GM21515 (cell line): ENCODE measurements around the gene TECTB.

Experiments
- ATAC-seq: cut with Tn5 transposase; IDR thresholded peaks from one replicate; pipeline ENCODE4 v1.9.1; 2021; ENCODE audit not compliant: unreplicated experiment

TECTB gene

DNA sequence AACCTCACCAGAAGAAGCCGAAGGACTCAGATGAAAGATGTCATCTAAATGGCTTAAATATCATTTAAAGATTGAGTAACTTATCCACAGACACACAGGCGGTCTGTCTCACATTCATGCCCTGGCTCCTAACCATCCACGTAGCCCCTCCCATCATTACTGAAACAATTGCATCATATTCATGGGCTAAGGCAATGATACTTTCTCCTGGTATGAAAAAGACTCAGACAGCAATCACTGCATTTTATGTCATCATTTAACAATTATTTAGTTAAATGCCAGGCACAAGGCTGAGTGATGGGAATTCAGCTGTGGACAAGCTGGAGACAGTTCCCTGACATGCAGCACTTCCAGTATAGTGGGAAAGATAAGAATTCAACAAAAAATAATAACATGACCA lies 11.2 kb upstream of the TECTB start:
- ATAC-seq = no peak

DNA sequence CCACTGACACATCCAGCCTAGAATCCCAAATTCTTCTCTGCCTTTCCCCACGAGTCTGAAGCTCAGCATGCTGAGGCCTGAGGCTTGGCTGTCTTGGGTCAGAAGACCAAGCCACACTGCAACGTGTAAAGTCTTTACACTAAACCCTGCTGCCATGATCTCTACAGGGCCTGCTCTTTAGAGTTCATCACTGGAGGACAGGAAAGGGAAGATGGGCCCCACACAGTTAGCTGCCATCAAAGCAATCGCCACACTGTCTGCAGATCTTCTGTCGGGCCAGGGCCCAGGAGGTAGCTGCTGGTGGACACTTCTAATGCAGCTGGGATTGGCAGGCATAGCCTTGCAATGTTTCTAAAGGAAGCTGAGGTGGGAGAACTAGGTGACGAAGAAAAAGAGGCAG lies 8.4 kb upstream of the TECTB start:
- ATAC-seq = no peak

DNA sequence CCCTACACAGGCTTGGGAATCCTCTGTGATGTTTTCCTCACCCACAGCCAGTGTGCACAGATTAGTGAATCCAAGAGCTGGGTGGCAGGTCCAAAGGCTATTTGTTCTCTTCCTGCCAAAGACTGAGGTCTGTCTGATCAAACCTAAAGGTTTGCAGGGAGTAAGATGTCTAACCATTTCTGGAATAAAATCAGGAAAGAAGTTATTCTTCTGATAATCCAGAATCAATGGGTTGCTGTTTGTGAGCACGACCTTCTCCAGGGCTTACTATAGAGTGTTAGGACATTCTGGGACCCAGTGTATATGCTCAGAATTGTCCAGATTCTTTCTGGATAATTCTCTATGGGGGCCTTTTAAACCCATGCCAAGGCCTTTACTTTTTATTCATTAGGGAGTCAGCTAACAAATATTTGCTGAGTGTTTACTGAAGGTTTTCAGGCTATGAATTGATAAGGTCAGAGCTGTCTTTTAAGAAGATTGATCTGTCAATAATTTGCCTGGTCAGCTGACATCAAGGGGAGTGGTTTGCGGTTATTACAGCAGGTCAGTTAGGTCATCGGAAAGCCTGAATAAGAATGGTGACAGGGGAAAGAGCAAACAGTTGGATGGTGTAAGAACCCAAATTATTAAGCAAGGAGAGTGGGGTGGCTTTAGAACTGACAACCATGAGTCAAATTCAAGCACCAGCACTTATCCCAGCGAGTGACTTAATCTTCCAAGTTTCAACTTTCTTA lies 7.5 kb upstream of the TECTB start:
- no peak for ATAC-seq

DNA sequence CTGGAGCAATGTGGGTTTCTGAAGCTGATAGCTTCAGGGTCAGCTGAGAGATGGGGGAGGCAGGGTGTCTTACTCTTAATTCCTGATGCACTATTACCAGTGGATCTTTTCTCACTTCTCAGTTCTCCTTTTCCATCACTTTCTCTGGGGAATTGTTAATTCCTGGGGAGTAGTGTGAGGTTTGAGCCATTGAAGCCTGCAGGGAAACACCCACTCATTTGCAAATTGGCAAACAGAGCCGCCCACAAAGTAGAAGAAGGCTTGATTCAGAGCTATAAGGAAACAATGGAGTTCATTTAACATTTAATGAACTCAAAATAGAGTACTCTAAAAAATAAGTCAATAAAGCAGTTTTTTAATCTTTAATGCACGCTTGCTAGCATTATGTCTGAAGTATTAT lies 4.3 kb upstream of the TECTB start:
- ATAC-seq = no peak

DNA sequence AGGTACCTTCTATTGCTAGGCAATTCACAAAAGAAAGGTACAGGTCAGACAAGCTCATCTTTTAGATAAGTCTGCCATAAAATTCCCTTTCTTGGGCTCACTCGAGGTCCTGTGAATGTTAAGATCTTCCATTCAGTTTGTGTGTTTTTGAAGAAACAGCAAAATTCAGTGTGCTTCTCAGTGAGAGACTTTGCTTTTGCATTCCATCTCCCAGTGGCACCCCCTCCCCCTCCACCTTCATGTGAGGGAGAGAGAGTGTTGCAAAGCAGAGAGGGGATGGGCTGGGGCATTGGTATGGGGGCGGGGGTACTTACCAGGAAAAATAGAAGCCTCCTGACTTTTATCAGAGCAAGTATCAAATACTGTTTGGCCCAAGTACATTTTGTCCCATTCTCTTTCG lies 3.8 kb upstream of the TECTB start:
- no peak for ATAC-seq

DNA sequence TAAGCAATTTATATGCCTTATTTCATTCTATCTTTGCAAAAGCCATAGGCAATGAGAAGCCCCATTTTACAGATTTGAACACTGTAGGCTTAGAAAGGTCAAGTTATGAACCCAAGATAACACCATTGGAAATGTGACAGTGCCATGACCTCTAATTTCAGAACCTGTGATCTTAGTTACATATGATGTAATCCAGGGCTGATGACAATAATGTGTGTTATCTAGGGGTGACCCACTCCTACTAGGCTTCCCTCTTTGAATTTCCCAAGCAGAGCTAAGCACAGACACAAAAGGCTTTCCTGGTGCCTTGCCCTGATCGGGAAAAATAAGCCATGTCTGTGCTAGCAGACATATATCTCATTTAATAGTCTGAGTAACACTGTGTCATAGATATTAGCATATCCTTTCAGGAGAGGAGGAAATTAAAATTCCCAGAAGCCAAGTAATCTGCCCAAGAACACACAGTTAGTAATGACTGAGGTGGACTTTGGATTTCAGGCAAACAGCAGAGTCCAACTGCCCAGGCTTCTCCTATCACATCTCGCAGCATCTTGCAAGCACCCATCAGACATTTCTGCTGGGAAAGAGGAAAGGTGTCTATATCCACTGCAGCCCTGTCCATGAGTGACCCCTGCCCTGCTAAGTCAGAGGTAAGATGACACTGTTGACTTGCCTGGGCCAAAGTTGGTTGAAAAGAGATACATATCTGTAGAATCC lies 2.8 kb upstream of the TECTB start:
- no peak for ATAC-seq

DNA sequence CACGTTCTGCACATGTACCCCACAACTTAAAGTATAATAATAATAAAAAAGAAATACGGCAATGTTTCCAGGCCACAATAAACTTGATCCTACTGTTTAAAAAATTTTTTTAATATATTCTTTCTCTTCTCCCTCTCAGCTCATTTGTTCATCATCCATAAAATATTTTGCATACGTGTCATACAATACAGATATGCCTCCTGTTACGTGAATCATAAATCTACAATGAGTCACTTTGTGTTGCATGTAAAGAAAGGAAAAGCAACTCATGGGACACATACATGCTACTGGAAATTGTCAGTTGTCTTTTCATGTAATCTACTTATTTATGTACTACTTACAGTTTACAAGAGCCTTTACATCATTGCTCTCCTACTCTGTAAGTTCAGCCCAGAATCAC lies 1.1 kb upstream of the TECTB start:
- ATAC-seq = no peak

DNA sequence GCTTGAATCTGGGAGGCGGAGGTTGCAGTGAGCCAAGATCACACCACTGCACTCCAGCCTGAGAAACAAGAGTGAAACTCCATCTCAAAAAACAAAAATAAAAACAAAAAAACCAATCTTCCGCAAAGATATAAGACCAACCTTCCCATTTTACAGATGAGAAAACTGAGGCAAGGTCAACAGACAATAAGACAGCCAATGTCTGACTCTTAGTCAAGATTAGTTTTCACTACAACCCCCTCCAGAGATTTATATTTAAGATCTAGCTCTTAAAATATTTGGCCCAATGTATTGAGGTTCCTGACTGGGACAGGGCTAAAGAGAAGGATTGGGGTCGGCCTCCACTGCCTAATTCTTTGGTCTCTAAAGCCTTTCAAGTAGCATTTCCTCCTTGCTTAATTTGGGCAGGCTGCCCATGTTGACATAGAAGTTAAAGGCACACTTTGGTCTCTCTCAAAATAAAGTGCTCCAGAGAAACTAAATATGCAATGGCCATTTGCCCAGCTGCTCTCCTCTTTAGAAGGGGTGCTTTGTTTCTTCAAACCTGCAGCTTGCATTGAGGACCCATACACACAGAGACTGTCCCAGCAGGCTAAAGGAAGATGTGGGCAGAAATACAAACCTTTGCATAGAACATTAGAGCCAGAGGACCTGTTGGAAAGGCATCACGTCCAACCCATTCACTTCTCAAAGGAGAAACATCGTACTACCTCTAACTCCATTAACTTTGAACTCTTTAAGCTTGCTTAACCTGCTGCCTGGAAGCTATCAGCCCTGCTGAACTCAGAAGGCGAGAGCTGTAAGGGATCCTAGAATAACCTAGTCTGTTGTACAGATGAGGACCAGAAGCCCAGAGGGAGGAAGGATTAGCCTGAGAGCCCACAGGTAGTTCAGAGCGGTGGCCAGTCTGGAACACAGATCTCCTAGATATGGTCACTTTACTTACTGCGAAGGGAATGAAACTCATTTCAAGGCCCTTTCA lies 3.9 kb downstream of the TECTB start:
- ATAC-seq = no peak

DNA sequence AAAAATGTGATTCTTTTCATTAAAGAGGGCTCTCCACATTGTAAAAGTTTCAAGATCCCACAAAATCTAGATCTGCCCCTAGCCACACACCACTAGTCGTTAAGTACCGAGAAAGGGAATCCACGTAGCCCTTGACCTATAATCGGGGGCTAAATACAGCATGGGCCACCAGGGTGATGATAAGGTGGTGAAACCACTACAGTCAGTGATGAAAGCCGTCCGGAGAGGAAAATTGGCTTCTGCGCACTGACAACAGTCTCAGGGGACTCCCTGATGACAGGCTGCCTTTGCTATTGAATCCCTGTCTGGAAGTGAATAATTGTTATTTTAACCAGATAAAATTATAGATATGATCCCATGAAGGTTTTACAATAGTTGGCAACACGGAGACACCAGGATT lies 4.6 kb downstream of the TECTB start:
- no peak for ATAC-seq

DNA sequence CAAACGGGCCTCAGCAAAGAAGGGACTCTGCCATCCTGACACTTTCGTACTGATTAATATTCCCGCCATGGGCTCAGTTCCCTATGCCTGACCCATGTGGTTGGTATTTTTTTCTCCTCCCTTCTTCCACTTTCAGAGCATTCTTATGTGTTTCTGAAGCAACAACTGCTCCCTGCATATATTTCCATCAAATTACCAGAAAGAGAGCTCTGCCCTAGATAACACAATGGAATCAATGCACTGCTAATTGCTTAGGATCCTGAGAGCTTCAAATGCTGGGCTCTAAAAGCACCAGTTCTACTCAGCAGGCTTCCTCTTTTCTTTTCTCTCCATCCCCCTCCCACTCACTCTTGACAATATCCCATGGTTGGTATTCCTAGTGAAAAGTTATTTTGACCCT lies 5.3 kb downstream of the TECTB start:
- no peak for ATAC-seq

DNA sequence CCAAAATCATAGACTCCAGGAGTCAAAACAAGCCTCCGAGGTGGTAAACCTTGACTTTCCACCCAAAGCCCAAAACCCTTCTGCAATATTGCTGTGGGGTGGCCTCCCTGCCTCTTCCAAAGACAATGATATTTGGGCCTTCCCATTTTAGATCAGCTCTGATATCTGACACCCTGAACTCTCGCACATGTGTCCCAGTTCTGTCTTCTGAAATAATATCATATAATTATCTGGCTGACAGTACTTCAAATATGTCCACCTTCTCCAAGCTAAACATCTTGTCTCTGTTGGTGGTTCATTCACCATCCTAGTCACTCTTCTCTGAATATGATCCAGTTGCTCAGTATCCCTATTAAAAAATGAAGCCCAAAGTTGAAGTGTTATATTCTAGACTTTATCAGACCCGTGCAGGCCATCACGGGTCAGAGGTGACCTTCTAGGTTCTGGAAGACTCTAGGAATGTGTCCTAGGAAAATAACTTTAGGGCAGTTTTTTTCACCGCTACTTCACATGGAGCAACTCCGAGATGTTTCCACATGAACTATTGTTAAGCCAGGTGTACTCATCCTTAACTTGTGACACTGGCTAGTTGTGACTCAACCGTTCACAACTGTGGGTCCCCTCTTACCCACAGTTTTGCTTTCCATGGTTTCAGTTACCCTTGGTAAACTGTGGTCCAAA lies 6.3 kb downstream of the TECTB start:
- ATAC-seq = no peak

DNA sequence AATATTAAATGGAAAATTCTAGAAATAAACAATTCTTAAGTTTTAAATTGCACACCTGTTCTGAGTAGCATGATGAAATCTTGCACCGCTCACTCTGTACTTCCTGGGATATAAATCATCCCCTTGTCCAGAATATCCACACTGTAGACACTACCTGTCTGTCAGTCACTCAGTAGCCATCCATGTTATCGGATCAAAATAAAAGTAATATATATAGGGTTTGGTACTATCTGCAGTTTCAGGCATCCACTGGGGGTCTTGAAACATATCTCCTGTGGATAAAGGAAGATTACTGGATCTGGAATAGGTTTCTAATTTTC lies 6.8 kb downstream of the TECTB start:
- no peak for ATAC-seq

DNA sequence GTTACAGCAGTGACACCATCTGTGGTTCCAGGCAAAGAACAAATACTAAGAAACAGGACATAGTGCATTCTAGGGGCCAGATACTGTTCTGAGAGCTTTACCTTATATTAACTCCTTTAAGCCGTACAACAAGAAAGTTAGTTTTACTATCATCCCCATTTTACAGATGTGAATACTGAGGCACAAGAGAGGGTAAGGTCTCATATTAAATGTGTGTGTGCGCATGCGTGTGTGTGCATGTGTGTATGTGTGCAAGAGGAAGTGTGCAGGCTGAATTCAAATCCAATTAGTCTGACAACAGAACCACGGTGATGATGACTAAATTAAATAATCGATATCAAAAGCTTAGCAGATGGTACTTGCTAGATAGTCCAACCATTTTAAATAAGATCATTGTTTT lies 11.0 kb downstream of the TECTB start:
- ATAC-seq = no peak

DNA sequence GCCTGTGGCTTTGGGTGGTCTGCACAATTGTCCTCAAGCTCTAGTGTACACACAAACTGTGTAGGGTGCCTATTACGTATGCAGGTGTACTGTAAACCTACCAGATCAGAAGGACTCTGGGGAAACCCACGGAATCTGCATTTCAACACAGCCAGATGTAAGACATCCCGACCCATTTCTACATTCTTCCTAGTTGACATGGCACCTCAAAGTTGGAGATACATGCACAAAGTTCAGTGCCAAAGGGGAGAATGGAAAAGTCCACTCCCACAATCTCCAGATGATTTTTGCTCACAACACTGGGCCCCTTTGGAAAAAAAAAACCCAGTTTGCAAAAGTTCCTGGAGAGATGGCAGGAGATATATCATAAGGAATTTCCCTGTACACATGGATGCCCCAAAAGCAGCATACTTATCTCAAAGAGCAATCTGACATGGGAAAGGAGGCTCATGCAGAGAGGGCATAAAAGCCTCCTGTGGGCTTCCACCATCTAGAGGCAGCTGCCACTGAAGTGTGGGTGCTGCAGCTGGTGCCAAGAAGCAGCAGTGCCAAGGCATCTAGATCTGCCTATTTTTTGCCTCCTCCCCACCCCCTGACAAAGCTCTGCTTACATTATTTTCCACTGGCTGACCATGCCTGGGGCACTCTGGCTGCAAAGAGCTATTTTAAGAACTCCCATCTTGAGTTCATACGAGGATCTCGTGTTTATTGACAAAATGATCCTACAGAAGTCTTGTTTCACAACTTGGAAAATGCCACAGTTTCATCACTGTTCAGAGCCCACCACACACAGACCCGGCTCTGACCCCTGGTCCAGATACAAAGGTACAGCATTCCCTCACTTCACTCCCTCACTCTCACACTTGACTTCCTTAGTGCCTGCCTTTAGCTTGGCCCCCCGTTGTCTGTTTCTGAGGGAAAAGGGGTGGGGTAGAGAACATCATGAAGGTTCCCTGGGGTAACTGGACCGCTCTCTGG lies 12.9 kb downstream of the TECTB start:
- no peak for ATAC-seq

DNA sequence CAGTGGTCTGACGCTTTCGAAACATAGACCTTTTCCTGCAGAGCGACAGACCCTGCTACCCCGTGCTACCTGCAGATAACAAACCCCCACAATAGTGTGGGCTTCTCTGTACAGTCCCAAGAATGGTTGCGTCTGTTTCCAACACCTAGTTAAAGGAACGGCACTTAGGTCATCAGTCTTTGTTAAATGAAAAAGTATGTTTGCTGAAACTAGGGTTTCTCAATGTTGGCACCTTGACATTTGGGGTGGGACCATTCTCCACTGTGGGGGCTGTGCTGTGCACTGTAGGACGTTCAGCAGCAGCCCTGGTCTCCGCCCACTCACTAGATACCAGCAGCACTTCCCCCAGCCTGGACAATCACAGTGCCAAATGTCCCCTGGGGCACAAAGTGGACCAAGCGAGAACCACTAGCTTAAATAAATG lies 13.7 kb downstream of the TECTB start:
- ATAC-seq = no peak

DNA sequence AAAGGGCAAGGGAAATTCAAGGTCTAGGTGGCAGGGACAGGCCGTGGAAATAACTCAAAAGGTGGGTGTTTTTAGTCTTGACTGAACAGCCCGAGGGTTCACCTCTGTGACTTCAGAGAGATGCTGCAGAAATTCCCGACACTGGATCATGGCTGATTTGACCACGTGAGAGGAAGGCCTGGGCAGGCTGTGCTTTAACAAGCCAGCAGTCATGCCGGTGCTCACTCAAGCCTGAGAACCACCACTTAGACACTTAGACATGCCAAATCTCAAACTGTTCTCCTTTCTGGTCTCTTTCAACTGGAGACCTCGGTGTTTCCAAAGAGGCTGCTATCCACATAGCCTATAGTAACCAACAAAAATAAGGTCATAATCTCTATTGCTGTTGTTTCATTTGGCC lies 15.4 kb downstream of the TECTB start:
- no peak for ATAC-seq

DNA sequence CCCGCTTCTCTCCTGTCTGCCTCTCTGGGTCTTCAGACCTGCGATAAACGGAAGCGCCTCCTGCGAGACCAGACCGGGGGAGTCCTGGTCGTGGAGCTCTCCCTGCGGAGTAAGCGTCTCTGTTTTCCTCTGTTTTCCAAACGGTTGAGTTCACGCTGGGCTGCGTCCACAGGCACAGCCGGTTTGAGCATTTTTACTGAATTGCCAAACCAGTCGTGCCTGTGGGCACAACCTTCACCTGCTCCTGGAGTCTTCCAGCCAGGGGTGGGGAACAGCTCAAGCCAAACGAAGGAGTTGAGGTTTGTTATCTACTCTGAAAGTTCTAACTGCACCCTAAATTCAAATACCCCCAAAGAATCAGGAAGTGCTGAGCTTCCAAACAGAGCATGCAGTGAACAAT lies 16.3 kb downstream of the TECTB start:
- ATAC-seq = no peak

DNA sequence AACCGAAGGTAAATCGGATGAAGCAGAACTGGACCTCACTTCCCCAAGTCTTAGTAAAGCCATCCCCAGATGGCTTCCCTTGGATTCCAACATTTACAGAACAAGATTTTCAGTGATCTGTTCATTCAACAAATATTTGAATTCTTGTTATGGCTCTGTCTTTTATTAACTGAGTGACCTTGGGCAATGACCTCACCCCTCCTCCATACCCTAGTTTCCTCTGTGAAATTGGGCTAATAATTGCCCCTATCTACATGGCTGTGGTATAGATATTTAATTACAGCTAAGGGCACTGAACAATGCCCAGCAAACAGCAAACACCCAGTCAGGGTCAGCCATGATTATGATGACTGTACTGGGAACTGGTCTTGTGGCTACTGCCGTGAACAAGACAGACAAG lies 19.1 kb downstream of the TECTB start:
- no peak for ATAC-seq

DNA sequence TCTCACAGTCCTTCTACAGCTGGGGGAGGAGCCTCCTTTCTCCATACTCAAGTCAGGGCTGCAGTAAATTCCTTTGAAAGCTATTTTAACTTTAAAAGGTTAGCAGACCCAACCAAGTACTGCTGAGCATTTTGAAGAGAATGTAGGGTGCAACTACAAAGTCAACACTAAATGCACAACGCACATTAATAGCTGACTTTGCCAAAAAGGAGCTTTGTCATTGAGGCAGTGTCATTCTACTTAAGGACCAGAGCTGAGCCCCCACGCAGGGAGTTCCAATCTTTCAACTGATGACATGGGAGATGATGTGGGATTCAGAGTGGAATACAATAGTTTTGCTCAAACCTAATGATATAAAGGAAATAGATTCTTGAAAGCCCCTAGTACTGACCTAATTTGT lies 20.3 kb downstream of the TECTB start:
- ATAC-seq = no peak

DNA sequence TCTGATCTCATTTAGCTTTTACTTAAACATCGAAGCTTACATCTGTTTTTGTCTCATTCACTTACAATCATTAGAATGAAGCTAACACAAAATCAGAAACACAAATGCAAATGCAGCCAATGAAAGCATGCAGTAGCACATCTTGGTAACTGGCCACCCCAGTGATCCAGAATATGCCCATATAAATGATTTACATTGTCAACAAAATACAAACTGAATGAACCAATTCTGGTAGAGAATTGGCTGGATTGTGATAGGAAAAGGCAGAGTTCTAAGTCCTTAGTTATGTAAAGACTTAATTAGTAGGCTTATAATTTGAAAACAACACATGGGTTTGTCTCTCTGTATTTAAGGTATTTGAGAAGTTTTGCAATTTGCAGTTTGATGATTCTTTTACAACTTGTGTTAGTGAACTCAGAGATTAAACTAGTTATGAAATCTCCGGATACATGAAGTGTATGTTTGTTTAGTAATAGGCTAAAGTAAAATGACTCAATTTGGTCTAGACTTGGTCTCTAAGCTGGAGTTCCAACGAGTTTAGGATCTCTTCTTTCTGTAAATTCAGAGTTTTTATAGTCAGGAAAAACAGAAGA lies 21.2 kb downstream of the TECTB start:
- ATAC-seq = no peak
